Epidermal melanocyte (primary cell): ENCODE data around the gene DBI.
A peak's percentile ranks its signal among the peaks of the same experiment; 100 is the strongest.

Source experiments
- DNase-seq: peaks from one replicate; pipeline ENCODE4 v3.0.0; 2011; ENCODE audit warnings: low spot score; ENCODE audit not compliant: insufficient read length

DBI gene

GRCh38 chr2:119366649-119367471, at the start of gene DBI, which contains the start of gene C2orf76:
Gene DBI, plus strand, starts transcription at chr2:119366977. Its CDS starts 75 bp downstream, at chr2:119367052.
Gene C2orf76, minus strand, starts transcription at chr2:119366834. Its CDS starts 26,875 bp downstream, at chr2:119339959.
- peak; percentile 94 for DNase-seq

GRCh38 chr2:119317554-119317953, 49.2 kb upstream of the DBI start:
- no peak for DNase-seq

- DNase-seq, result no peak
Measured at GRCh38 chr2:119319593-119319992, 47.2 kb upstream of the DBI start.

GRCh38 chr2:119323459-119323858, 43.3 kb upstream of the DBI start:
- no peak for DNase-seq

GRCh38 chr2:119324685-119325270, 42.0 kb upstream of the DBI start:
- DNase-seq, result no peak

- no peak for DNase-seq
Measured at GRCh38 chr2:119326938-119327337, 39.8 kb upstream of the DBI start.

- DNase-seq, result no peak
Measured at GRCh38 chr2:119327431-119327830, 39.3 kb upstream of the DBI start.

GRCh38 chr2:119332953-119333352, 33.8 kb upstream of the DBI start:
- DNase-seq, result no peak

GRCh38 chr2:119333360-119333759, 33.4 kb upstream of the DBI start:
- no peak for DNase-seq

GRCh38 chr2:119333833-119334232, 32.9 kb upstream of the DBI start:
- DNase-seq, result no peak

GRCh38 chr2:119337749-119338148, 29.0 kb upstream of the DBI start:
- DNase-seq, result no peak

GRCh38 chr2:119338272-119338671, 28.5 kb upstream of the DBI start:
- no peak for DNase-seq

GRCh38 chr2:119338826-119339561, 27.8 kb upstream of the DBI start:
- DNase-seq, result no peak

GRCh38 chr2:119339562-119339923, 27.2 kb upstream of the DBI start:
- no peak for DNase-seq

- DNase-seq, result no peak
Measured at GRCh38 chr2:119341684-119342083, 25.1 kb upstream of the DBI start.

GRCh38 chr2:119349289-119349688, 17.5 kb upstream of the DBI start:
- no peak for DNase-seq

- no peak for DNase-seq
Measured at GRCh38 chr2:119350311-119350998, 16.3 kb upstream of the DBI start.

- no peak for DNase-seq
Measured at GRCh38 chr2:119352357-119352756, 14.4 kb upstream of the DBI start.

- no peak for DNase-seq
Measured at GRCh38 chr2:119354860-119355259, 11.9 kb upstream of the DBI start.

- no peak for DNase-seq
Measured at GRCh38 chr2:119359774-119360173, 7.0 kb upstream of the DBI start.

GRCh38 chr2:119360423-119360966, 6.3 kb upstream of the DBI start:
- DNase-seq, result no peak
